NCI-H187 (cell line): ENCODE results near the gene PICK1.

ENCODE experiments used
- DNase-seq, 2 experiments: peaks; one replicate each; lab custom pipeline; 2025; lab: John Stamatoyannopoulos, UW

Gene PICK1

DNA sequence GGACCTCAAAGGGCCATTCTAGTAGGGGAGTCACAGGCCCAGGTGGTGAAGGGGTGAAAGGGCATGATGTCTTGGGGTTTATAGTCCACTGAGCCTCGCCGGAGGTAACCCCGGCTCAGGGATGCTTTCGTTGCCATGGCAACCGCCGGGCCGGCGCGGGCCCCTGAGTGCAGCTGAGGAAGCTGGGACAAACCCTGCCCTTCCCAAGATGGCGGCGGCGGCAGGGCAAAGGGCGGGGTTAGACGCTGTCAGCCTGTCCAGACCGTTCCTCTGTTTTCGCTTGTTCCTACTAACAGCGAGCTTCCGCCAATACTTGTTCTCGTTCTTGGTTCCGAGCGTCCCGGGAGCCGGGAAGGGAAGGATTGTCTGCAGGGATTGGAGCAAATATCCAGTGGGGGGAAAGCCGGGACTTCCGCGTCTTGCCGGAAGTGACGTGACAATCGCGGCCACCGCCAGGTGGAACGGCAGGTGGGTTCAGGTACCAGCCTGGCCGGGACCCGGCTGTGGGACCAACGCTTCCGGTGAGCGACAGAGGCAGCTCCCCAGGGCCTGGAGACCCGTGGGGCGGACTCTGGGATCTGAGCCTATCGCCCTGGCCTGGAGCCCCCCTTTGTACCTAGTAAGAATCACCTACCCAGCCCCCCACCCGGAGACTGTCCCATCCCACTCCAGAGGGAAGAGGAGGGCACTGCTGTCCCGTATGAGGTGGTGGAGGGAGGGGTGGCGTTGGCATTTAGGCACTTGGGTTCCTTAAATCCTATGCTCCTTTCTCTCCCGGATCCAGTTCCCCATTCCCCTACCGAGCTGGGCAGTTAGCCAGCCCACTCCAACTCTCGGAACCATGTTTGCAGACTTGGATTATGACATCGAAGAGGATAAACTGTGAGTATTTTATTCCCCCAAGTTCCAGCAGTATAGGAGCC is at the start of gene PICK1:
Gene PICK1, plus strand, starts transcription at position 436 of the 923 bp plus-strand sequence. Its CDS starts 406 bp downstream, at position 842.
- peak; percentile 71 to 91 for DNase-seq

DNA sequence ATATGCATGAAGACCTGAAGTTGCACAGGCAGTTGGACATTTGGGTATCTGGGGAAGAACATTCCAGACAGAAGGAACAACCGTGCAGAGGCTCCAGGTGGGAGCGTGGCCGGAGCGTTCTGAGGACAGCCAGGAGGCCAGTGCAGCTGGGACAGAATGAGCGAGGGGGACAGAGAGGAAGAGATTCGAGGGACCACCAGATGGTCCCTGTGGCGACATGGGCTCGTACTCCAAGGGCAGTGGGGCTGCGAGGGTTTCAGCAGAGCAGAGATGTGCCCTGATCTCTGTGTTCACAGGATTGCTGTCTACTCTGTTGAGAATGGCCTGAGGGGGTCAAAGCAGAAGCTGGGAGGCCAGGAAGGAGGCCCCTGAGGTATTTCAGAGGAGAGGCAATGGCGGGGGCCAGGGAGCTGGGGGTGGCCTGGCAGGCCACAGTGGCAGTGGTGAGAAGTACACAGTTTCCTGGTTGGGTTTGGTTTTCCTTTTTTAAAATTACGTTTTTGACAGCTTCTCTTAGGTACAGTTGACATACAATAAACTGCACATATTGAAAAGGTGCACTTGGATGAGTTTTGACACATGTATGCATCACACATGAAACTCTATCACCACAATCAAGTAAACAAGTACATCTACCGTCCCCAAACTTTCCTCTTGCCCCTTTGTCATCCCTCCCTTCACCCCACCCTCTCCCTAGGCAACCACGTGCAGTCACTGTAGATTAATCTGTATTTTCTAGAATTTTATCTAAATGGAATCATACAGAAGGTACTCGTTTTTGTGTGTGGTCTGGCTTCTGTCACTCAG is 48.0 kb upstream of the PICK1 start:
- no peak for DNase-seq

- DNase-seq, result no peak
Measured at GRCh38 chr22:38012604-38013072, 44.6 kb upstream of the PICK1 start.

DNA sequence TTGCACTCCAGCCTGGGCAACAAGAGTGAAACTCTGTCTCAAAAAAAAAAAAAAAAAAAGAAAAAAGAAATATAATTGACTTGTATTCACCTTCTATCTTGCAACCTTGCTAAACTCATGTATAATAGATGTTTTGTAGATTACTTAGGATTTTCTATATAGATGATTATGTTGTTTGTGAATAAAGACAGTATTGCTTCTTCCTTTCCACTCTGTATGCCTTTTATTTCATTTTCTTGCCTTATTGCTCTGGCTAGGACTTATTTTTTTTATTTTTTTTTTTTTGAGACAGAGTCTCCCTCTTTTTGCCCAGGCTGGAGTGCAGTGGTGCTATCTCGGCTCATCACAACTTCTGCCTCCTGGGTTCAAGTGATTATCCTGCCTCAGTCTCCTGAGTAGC is 43.1 kb upstream of the PICK1 start:
- DNase-seq, result no peak

- no peak for DNase-seq
Measured at GRCh38 chr22:38016182-38017151, 40.7 kb upstream of the PICK1 start.

DNA sequence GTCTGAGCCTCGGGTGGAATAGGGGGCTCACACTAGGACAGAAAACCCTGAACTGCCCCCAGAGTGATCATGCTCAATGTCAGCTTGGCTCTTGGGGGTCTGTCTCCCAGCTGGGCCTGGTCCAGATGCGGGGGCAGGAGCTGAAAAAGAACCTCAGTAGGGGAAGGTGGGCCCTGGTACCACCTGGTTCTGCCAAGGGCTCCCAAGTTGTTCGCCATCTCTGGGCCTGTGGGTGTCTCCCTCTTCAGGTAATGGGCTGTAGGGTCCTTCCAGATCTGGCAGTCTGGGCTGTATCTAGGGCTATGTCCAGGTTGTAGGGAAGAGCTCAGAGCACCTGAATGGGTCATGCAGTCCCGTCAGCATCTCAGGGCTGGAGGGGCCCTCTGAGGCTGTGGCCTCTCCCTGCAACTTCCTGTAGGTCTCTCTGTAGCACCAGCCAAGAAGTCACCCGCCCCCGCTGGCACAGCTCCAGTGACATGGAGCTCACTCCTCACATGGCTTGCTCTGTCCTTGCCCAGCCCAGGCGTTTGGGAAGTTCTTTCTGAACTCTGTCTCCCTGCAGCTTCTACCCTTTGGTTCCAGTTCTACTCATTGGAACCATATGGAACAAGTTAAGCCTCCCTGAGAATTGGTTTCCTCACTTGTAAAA is 39.8 kb upstream of the PICK1 start:
- DNase-seq, result no peak

DNA sequence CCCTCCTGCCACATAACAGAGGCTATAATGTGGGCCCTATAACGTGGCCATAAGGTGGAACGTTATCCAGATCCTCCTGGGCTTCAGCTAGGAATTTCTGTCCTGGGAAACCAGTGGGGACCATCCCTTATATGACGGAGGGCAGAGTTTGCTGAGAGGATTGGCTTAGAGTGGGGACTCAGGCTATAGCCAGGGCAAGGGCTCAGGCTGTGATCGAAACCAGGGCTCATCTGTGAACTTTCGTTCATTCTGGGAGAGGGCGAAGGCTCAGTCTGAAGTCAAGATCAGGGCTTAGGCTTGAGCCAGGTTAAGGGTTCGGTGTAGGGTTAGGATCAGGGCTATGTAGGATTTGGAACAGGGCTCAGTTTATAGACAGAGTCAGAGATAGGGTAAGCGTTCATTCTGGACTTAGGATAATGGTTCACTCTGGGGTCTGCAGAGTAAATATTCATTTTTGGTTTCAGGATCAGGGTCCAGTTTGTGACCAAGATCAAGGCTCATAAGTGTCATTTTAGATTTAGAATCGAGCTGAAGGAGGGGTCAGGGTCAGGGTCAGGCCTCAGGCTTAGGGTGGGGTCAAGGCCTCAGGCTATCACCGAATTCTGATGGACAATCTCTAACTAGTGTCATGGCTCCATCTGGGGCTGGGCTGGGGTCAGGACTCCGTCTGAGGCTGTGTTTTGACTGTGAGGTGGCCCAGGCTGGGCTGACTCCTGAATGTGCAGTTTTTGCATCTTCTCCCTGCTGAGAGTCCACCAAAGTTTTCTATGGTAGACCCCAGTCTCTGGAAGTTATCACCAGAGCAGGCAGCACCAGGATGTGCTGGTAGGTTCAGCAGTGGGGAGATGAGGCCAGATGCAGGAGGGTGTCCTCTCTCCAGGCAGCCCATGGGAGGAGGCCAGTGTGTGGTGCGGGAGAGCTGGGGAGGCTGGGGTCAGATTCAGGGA is 39.0 kb upstream of the PICK1 start:
- DNase-seq, result no peak

DNA sequence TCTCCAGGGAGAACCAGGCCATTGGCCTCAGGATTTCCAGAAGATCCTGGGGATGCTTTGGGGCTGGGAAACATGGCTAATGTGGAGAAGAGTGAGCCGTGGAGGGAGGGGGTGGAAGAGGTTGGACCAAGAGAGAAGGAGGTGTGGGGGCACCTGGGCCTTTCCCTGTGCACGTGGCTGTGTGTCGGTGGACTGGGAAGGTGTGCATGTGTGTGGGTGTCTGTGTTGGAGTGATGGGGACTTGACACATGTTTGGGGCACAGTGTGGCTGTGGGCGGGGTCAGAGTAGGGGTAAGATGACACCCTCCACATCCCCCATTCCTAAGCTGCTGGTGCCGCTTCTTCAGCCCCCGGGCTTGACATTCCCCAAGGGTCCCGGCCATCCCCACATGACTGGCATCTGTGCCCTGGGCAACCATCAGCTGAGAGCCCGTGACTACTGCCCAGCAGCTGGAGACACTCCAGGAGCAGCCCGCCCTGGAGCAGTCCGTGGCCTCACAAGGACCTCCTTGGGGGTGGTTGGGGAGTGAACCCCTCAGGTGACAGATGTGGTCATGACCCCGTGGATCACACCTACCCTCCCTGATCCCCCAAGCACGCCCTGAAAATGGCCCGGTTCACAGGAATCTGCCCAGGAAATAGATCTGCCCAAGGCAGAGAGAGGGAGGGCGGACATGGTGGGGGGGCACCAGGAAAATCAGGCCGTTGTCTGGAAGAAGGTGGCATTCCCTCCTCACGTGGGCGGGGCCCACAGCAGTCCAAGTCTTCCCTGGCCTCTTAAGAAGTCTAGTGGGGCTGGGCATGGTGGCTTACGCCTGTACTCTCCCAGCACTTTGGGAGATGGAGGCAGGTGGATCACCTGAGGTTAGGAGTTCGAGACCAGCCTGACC is 38.0 kb upstream of the PICK1 start:
- no peak for DNase-seq

GRCh38 chr22:38021206-38021605 is 36.0 kb upstream of the PICK1 start:
- no peak for DNase-seq

GRCh38 chr22:38023045-38023444 is 34.2 kb upstream of the PICK1 start:
- DNase-seq, result no peak

GRCh38 chr22:38025514-38025913 is 31.7 kb upstream of the PICK1 start:
- DNase-seq, result no peak

DNA sequence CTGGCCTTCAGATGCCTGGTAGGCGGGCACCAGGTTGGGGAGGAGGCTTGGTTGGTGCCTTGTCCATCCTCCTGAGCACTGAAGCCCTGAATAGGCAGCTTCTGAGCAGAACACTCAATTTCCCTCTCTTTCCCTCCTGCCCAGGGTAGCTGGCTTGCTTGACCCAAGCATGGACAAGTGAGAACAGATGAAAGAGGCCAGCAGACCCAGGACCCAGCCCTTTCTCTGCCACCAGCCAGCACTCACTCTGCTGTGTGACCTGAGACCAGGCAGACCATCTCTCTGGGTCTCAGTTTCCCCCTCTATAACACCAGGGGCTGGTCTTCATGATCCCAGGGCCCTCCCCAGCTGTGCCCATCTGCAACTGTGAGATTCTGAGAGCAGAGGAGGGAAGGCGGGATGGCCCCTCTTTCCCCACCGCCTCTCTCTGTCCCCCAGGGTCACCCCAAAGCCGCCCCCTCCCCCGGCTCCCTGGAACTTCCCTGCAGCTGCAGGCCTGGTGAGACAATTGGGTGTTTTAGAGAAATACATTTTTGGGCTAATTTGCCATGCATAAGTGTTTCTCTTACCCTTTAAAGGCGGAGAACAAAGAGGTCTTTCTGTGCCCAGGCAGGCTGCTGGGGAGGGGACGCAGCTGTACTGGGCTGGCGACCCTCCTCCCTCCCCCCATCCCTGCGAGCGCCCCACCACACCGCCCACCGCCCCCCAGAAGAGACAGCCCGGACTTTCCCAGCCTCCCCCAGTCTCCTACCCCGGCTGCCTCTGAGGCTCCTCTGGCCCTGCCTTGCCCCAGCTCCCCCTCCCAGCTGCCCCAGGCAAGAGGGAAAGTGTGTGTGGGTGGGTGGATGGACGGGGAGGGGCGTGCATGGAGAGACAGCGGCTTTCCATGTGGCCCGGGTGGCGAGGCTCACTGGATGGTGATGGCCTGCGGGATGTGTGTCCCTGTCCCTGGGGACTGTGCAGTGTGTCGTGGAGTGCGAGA is 30.8 kb upstream of the PICK1 start:
- no peak for DNase-seq

GRCh38 chr22:38027487-38027886 is 29.7 kb upstream of the PICK1 start:
- no peak for DNase-seq

DNA sequence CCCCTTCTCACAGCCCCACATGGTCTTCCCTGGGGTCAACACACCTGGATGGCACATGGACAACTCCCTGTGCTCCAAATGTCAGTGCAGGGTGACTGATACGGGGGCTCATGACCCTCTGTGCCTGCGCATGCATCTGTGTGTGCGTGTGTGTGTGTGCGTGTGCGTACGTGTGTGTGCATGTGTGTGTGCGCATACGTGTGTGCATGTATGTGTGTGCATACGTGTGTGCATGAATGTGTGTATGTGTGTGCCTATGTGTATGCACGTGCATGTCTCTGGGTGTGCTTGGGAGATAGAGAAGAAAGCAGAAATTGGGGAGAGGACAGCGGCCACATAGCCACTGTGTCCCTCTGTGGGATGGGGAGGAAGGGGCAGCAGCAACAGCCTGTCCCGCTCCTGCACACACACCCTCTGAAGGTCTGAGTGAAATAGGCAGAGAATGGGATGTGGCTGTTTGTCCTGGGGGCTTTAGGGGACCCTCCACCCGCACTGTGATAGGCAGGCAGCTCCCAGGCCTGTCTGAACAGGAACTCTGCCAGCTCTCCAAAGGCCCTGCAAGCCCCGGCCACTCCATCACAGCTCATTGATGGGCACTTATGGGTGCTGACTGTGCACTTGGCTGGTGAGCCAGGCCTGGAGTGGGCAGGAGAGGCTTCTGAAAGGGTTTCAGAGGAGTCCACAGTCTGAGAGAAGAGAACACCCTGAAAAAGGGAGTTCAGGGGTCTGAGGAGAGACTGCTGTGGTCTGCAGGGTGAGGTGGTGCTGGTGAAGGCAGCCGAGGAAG is 28.7 kb upstream of the PICK1 start:
- DNase-seq, result no peak

- DNase-seq, result no peak
Measured at GRCh38 chr22:38029370-38029769, 27.8 kb upstream of the PICK1 start.

- DNase-seq, result no peak
Measured at GRCh38 chr22:38029901-38030300, 27.3 kb upstream of the PICK1 start.
